ENCODE results near the gene PI4KA.
"Not testable (repeated sequence)": the region's sequence is repeated elsewhere in the genome, so short reads cannot be mapped to it uniquely, and the experiment has no call there.

The PI4KA gene

GRCh38 chr22:20746431-20747189 lies 112.0 kb downstream of the PI4KA start:
- FAIRE-seq, result no peak

- FAIRE-seq, result no peak
These were observed 113.5 kb downstream of the PI4KA start for GRCh38 chr22:20745119-20745518.

GRCh38 chr22:20744456-20744855 lies 114.2 kb downstream of the PI4KA start:
- FAIRE-seq, result no peak

- FAIRE-seq, result no peak
These were observed 115.8 kb downstream of the PI4KA start for GRCh38 chr22:20742764-20743163.

- FAIRE-seq, result no peak
These were observed 116.7 kb downstream of the PI4KA start for GRCh38 chr22:20741634-20742581.

GRCh38 chr22:20741008-20741633 lies 117.5 kb downstream of the PI4KA start:
- FAIRE-seq, result no peak

- FAIRE-seq, result no peak
These were observed 118.2 kb downstream of the PI4KA start for GRCh38 chr22:20740222-20740951.

GRCh38 chr22:20738394-20739089 lies 120.1 kb downstream of the PI4KA start:
- FAIRE-seq, result no peak

- FAIRE-seq, result not testable (repeated sequence)
These were observed 121.7 kb downstream of the PI4KA start for GRCh38 chr22:20736891-20737290.

GRCh38 chr22:20735356-20736162 lies 123.1 kb downstream of the PI4KA start:
- not testable (repeated sequence) for FAIRE-seq

- not testable (repeated sequence) for FAIRE-seq
These were observed 126.2 kb downstream of the PI4KA start for GRCh38 chr22:20732431-20732830.

- FAIRE-seq, result no peak
These were observed 129.4 kb downstream of the PI4KA start for GRCh38 chr22:20729194-20729593.

GRCh38 chr22:20728523-20729190 lies 130.0 kb downstream of the PI4KA start:
- FAIRE-seq, result no peak

GRCh38 chr22:20727118-20728015 lies 131.2 kb downstream of the PI4KA start:
- FAIRE-seq, result no peak

- FAIRE-seq, result no peak
These were observed 132.5 kb downstream of the PI4KA start for GRCh38 chr22:20725987-20726558.

- FAIRE-seq, result no peak
These were observed 133.7 kb downstream of the PI4KA start for GRCh38 chr22:20724676-20725454.

- FAIRE-seq, result no peak
These were observed 137.0 kb downstream of the PI4KA start for GRCh38 chr22:20721409-20722218.
